ENCODE results near the gene KRTAP19-4.
"Not testable (repeated sequence)": the region's sequence is repeated elsewhere in the genome, so short reads cannot be mapped to it uniquely, and the experiment has no call there.

The KRTAP19-4 gene

GRCh38 chr21:30497065-30497464, at the start of gene KRTAP19-4:
Gene KRTAP19-4, minus strand, starts transcription at chr21:30497165. Its CDS starts 55 bp downstream, at chr21:30497110.
- DNase-seq, result no peak

GRCh38 chr21:30541764-30542163, 44.8 kb upstream of the KRTAP19-4 start, which contains the start of gene KRTAP19-6:
Gene KRTAP19-6, minus strand, starts transcription at chr21:30541864. Its CDS starts 31 bp downstream, at chr21:30541833.
- DNase-seq, result no peak

- no peak for DNase-seq
Observed at GRCh38 chr21:30518876-30519275, 21.9 kb upstream of the KRTAP19-4 start.

GRCh38 chr21:30515681-30516080, 18.7 kb upstream of the KRTAP19-4 start:
- no peak for DNase-seq

- not testable (repeated sequence) for DNase-seq
Observed at GRCh38 chr21:30505621-30506205, 8.7 kb upstream of the KRTAP19-4 start.

GRCh38 chr21:30502041-30502440, 5.1 kb upstream of the KRTAP19-4 start, which contains the start of gene KRTAP19-5:
Gene KRTAP19-5, minus strand, starts transcription at chr21:30502141. Its CDS starts 51 bp downstream, at chr21:30502090.
- no peak for DNase-seq

GRCh38 chr21:30491963-30492428, 5.0 kb downstream of the KRTAP19-4 start, which contains the start of gene KRTAP19-3:
Gene KRTAP19-3, minus strand, starts transcription at chr21:30492013. Its CDS starts 56 bp downstream, at chr21:30491957.
- DNase-seq, result no peak

GRCh38 chr21:30487336-30487735, 9.6 kb downstream of the KRTAP19-4 start, which contains the start of gene KRTAP19-2:
Gene KRTAP19-2, minus strand, starts transcription at chr21:30487436. Its CDS starts 88 bp downstream, at chr21:30487348.
- no peak for DNase-seq

GRCh38 chr21:30486180-30486579, 10.8 kb downstream of the KRTAP19-4 start:
- no peak for DNase-seq

- DNase-seq, result no peak
Observed at GRCh38 chr21:30482130-30482529, 14.8 kb downstream of the KRTAP19-4 start.

- DNase-seq, result no peak
Observed at GRCh38 chr21:30480145-30480544, 16.8 kb downstream of the KRTAP19-4 start, which contains the start of gene KRTAP19-1. Gene KRTAP19-1, minus strand, starts transcription at chr21:30480367. Its CDS starts 50 bp downstream, at chr21:30480317.

- no peak for DNase-seq
Observed at GRCh38 chr21:30479259-30479658, 17.7 kb downstream of the KRTAP19-4 start.

GRCh38 chr21:30478004-30478403, 19.0 kb downstream of the KRTAP19-4 start:
- no peak for DNase-seq

- no peak for DNase-seq
Observed at GRCh38 chr21:30468900-30469714, 27.9 kb downstream of the KRTAP19-4 start.

GRCh38 chr21:30463713-30464112, 33.3 kb downstream of the KRTAP19-4 start:
- no peak for DNase-seq

GRCh38 chr21:30448514-30448913, 48.5 kb downstream of the KRTAP19-4 start:
- no peak for DNase-seq

GRCh38 chr21:30447056-30447455, 49.9 kb downstream of the KRTAP19-4 start:
- no peak for DNase-seq
